RCC 7860 (cell line): ENCODE results near the gene YBX1.

Experiments
- DNase-seq: peaks from one replicate; pipeline ENCODE4 v3.0.0-alpha.2; 2015; ENCODE audit warnings: low spot score
- FAIRE-seq: peaks from 2 replicates; lab custom pipeline; 2012; peaks lifted over from hg19 to GRCh38; lab: Jason Lieb, UNC

YBX1 gene

GRCh38 chr1:42733415-42734200 lies 51.4 kb downstream of the YBX1 start:
- FAIRE-seq (no peak), DNase-seq (no peak)

GRCh38 chr1:42734201-42735035 lies 52.2 kb downstream of the YBX1 start:
- FAIRE-seq: no peak

GRCh38 chr1:42735056-42735455 lies 52.8 kb downstream of the YBX1 start:
- FAIRE-seq: no peak
- DNase-seq: no peak

More at GRCh38 chr1:42734201-42735035, 52.2 kb downstream of the YBX1 start:
- DNase-seq: no peak

- FAIRE-seq (no peak), DNase-seq (no peak)
These were observed 53.4 kb downstream of the YBX1 start for GRCh38 chr1:42735477-42736105.

DNA sequence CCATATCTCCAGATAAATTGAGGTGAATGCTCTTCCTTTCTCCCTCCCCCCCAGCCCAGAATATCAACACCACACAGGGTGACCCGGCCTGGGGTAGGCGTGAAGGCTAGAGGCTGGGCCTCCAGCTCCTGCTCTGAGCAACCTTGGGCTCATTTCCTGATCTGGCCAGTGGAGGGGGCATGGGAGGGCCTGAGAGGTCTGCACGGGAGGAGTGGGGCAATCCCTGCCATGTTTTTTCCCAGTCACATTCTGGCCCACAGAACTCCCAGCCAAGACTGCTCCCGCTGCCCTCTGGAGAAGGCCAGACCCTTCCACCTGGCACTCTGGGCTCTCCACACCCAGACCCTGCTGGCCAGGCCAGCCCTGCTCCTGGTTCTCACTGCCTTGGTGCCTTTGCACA lies 53.9 kb downstream of the YBX1 start:
- FAIRE-seq: no peak
- no peak for DNase-seq

DNA sequence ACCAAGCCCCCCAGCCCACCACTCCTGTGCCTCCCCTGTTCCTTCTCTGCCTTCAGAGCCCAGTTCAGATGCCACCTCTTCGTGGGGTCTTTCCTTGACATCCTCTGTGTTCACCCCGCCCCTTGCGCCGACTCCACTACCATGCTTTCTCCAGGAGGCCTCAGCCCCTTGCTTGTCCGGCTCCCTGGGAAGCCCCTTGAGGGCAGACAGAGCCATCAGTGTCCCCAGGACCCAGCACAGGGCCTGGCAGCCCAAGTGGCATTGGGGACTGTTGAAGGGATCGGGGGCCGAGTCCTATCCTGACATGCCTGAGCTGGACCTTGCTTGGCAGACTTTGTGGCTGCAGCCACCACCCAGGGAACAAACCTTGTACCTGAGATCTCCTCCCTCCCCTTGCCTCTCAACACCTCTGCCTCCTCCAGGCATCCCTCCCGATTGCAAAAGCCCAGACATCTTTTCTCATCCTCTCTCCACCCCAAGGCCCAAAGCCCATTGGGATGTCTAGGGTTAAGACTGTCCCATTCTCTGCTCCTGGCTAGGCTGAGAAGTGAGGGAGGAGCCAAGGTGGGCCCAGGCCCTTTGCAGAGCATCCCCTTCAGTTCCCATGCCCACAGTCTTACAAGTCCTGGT lies 54.5 kb downstream of the YBX1 start:
- DNase-seq: no peak
- no peak for FAIRE-seq

GRCh38 chr1:42737257-42737656 lies 55.0 kb downstream of the YBX1 start:
- DNase-seq: no peak
- FAIRE-seq: no peak

DNA sequence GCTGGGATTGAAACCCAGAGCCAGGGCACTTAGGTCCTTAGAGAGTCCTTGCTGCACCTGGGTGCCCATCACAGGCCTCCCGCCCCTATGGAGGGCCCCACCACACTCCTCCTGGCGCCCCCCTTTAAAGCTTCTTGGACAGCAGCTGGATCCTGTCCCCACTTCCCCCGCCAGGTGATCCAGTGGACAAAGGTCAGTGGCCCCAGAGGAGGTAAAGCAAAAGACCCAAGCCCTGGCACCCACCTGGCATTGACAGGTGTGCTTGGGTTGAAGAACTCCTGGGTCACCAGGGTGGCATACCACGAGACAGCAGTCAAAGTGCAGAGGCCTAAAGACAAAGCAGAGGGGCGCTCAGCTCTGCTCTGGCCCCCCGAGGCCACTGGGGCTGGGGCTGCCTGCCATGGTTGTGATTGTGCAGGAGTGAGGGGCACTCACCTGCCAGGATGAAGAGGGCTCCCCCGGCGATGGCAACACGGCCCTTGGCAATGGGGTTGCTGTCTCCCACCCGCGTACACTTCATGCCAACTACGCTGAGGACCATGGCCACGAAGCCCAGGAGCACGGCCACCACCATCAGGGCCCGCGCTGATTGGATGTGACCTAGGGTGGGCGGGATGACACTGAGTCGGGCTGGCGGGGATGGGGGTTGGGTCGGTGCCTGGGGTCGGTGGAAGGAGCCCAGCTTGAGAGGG lies 55.9 kb downstream of the YBX1 start:
- DNase-seq (no peak), FAIRE-seq (no peak)

- no peak for FAIRE-seq
These were observed 56.5 kb downstream of the YBX1 start for GRCh38 chr1:42738678-42739226.

GRCh38 chr1:42739753-42740700 lies 57.8 kb downstream of the YBX1 start, which contains the start of gene CLDN19:
Gene CLDN19, minus strand, starts transcription at chr1:42740236. Its CDS starts 173 bp downstream, at chr1:42740063.
- FAIRE-seq: no peak
- DNase-seq: no peak

More at GRCh38 chr1:42738678-42739226, 56.5 kb downstream of the YBX1 start:
- DNase-seq: no peak

GRCh38 chr1:42740851-42741580 lies 58.8 kb downstream of the YBX1 start:
- DNase-seq (no peak), FAIRE-seq (no peak)

DNA sequence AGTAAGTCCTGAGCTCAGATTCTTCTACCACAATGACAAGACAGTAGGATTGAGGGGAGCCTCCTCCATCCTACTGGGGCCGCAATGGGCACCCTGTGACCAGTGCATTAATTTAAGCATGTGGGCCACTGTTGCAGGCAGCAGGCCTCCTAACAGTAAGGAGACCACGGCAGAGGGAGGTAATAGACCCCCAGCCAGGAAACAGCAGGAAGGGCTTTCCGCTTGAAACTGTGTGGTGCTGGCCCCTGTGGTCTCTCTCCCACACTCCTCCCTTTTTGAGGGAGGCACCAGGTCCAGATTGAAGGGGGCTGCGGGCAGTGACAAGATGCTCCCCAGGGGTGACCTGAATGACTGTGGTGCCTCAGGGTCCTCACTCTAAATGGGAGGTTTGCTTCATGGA lies 59.5 kb downstream of the YBX1 start:
- FAIRE-seq: no peak
- DNase-seq: no peak

DNA sequence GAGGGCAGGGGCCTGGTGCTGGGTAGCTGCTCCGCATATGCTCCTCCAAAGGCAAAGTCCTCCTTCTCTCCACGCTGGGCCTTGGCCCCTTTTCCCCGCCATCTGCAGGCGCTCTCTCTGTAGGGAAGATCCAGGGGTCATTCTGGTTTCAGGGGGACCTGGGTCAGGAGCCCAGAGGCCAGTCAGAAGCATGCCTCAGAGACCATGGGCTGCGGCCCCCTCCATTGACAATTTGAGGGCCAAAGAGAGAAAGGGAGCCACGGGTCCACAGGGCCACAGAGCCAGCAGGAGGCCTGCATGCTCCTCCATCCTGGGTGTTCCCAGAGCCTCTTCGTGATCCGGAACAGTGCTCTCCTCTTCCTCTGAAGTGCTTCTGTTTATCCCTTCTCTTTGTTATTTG lies 59.9 kb downstream of the YBX1 start:
- DNase-seq (no peak), FAIRE-seq (no peak)

DNA sequence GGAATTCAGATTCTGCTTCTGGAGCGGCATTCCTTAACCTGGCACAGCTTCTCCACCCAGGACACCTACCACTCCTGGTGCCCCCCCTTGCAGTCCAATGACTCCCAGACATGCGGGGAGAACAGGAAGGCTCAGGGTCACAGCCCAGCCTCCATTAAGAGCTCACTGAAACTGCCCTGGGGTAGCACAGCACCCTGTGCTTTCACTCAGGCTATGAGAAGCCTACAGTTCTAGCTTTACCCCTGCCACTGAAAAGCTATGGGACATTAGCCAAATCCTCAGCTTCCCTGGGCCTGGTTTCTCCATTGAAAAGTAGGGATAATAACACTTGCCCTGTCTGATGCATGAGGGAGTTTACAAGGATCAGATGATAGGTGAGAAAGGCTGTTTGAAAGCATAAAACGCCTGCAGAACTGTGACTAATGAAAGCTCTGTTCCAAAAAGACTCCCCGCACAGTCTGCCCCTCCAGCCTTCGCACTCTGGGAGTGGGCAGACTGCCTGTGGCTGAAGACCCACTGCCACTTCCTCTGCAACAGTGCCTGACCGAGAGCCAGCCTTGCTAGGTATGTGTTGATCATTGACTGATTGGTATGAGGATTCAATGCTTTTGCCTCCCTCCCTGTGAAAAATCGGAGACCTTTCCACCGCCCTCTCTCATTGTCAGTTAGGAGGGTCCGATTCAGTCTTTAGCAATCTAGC lies 60.5 kb downstream of the YBX1 start:
- no peak for DNase-seq
- no peak for FAIRE-seq

- FAIRE-seq: no peak
- no peak for DNase-seq
These were observed 61.3 kb downstream of the YBX1 start for GRCh38 chr1:42743317-42744147.

DNA sequence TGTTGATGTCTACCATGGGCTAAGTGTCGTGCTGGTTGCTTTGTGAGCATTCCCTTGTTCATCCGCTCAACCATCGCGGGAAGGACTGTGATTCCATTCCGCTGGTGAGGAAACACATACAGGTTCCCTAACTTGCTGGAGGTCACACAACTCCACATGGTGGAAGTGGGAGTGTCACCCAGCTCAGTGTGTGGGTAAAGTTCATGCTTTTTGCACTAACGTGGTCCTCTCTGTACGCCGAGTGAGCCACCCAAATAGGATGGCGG lies 61.9 kb downstream of the YBX1 start:
- DNase-seq (no peak), FAIRE-seq (no peak)

DNA sequence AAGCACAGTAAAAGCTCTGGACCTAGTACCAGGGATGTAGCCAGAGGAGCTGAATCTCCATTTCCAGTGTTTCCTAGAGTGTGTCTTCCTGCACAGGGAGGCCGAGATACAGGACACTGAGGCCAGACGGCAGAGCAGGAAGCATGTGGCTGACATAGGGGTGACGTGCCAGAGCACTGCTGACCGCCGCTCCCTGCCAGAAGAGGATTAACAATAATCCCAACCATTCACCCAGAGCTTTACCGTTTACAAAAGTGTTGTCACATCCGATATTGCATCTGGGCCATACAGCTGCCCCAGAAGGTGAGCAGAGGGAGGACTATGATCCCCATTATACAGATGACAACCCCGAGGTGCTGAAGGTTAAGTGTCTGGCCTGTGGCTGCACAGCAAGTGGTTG lies 63.6 kb downstream of the YBX1 start:
- no peak for DNase-seq
- no peak for FAIRE-seq
